Stimulated activated CD8-positive, alpha-beta memory T cell treated with anti-CD3 and anti-CD28 coated beads, Interleukin-12 subunit alpha, Interleukin-12 subunit beta, amount 100 ng/mL, for 24 hours (primary cell): ENCODE results near the gene ADGRE1.

Experiments used
- DNase-seq: peaks from one replicate; pipeline ENCODE4 v3.0.0-alpha.2; 2020; ENCODE audit errors: extremely low read depth

ADGRE1 gene

GRCh38 chr19:6877766-6878165, 9.6 kb upstream of the ADGRE1 start:
- DNase-seq, result no peak

DNA sequence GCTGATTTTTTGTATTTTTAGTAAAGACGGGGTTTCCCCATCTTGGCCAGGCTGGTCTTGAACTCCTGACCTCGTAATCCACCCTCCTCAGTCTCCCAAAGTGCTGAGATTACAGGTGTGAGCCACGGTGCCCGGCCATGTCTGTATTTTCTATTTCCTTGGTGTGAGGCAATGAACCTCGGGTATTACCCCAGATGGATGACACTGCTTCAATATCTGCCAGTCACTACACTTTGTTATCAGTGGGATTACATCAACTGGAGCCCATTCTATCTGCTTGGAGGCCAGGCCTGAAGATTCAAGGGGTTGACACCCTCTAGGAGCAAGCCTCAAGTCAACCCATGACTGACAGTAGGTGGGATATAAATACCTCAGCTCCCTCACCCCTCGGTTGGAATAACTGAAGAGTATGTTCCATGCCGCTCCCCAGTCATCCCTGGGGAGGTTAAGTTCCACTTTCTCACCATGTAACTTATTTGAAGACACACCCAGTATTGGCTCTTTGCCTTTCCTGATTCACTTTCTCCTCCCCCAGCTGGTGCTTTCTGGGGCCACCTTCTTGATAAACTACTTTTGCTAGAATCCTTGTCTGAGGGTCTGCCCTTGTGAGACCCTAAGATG, 992 bp upstream of the ADGRE1 start:
- DNase-seq, result no peak

DNA sequence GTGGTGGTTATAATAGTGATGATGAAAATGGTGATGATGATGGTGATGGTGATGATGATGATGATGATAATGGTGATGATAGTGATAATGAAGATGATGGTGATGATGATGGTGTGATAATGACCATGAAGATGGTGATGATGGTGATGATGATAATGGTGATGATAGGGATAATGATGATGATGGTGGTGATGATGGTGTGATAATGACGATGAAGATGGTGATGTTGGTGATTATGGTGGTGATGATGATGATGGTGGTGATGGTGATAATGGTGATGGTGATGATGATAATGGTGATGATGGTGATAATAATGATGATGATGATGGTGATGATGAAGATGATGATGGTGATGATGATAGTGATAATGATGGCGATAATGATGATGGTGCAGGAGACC, 1.6 kb downstream of the ADGRE1 start:
- DNase-seq, result no peak

GRCh38 chr19:6890401-6890913, 3.1 kb downstream of the ADGRE1 start:
- DNase-seq, result no peak

- DNase-seq, result no peak
Measured at GRCh38 chr19:6890938-6891337, 3.6 kb downstream of the ADGRE1 start.

GRCh38 chr19:6891761-6892385, 4.5 kb downstream of the ADGRE1 start:
- DNase-seq, result no peak

DNA sequence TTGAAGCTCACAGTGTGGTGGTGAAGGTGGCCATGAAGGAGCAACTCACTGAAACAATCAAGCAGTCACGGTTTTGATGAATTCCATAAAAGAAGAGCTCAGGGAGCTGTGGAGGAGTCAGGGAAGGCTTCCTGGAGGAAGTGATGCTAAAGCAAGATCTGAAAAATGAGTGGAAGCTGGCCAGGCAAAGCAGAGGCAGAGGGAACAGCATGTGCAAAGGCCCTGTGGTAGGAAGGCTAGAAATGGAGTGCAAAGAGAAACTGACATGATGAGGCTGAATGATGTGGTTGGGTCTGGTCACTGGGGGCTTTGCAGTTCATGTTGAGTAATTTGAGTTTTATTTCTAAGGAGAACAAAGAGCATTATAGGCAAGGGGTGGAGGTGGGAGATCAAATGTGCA, 6.9 kb downstream of the ADGRE1 start:
- DNase-seq, result no peak

DNA sequence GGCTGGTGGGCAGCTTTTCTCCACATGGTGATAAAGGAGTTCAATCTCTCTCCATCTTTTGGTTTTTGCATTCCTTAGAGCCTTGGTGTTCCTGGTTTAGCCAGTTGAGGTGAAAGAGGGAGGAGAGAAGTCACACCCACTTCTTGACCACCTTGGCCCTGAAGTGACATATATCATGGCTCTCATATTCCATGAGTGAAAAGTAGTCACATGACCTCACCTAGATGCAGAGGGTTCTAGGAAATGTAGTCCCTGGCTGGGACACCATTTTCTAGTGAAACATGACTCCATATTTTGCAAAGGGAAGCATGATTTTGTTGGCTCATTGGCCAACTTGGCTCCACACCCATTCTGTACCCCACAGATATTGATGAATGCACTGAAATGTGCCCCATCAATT, 16.1 kb downstream of the ADGRE1 start:
- DNase-seq, result no peak

DNA sequence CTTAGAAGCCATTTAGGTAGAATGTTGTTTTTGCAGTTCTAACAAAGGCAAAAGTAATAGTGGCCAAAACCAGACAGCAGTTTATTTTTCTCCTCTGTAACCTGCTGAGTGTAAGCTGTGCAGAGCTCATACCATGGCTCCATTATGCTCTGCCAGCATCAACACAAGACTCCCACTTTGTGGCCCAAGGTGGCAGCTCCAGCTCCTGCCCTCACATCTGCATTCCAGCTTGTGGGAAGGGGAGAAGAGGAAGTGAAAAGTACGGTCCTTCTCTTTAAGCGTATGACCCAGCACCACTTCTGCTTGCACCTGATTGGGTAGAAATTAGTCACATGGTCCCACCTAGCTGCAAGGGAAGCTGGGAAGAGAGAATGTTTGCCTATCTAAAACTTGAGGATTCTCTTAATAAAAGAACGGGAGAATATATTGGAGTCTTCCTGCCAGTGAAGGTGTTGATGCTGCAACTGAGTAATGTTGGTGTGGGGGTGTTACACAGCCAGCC, 19.2 kb downstream of the ADGRE1 start:
- no peak for DNase-seq

GRCh38 chr19:6911523-6911922, 24.1 kb downstream of the ADGRE1 start:
- DNase-seq, result no peak

DNA sequence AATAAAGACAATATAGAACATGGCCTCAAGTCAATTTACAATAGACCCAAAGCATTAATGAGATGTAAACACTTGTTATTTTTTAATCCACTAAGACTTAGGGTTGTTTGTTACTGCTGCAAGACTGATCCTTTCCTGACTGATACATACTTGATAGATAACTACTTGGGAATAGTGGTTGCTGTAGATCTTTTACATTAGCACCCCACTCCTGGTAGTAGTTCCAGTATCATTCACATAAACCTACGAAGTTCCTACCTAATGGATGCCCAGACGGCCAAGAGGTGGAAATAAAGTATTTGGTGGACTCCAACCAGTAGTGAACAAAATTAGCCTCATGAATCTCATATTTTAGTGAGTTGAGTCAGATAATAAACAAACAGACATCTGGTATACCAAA, 26.9 kb downstream of the ADGRE1 start:
- no peak for DNase-seq

DNA sequence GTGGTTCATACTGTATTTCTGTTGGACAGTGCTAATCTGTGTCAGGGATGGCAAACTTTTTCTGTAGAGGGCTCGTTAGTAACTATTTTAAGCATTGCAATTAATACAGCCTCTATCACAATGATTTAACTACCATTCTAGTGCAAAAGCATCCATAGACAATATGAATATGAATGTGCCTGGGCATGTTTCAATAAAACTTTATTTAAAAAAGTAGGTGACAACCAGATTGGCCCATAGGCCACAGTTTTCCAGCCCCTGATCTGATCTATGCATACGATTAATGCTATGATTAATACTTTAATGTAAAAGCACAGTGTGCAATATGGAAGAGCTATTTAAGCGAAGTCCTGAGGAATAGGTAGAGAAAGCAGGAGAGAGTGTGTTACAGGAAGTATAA, 29.6 kb downstream of the ADGRE1 start:
- no peak for DNase-seq

GRCh38 chr19:6925386-6925785, 38.0 kb downstream of the ADGRE1 start:
- DNase-seq, result no peak

DNA sequence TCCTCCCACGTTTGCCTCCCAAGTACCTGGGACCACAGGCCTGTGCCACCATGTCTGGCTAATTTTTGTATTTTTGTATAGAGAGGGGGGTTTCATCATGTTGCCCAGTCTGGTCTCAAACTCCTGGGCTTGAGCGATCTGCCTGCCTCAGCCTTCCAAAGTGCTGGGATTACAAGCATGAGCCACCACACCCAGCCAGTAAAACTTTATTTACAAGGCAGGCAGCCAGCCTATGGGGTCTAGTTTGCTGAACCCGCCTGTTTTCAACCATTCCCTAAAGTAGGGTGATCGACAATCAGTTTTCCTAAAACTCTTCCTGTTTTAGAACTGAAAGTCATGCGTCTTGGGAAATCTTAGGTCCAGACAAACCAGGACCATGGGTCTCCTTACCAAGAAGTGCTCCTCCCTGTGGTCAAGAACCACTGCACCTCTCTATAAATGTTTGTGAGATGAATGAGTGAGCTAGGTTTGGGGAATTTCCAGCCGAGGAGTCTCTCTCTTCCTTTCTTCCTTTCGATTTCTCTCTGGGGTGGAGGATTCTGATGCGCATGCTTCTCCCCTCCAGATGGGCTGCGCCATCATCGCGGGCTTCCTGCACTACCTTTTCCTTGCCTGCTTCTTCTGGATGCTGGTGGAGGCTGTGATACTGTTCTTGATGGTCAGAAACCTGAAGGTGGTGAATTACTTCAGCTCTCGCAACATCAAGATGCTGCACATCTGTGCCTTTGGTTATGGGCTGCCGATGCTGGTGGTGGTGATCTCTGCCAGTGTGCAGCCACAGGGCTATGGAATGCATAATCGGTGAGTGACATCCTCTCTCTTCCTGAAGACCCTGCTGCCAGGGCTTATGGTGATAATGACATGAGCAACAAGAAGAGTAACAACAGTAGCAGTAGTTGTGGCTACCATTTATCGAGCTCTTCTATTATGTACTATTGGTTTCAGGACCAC, 38.7 kb downstream of the ADGRE1 start:
- no peak for DNase-seq

- no peak for DNase-seq
Measured at GRCh38 chr19:6930190-6930589, 42.8 kb downstream of the ADGRE1 start.

- no peak for DNase-seq
Measured at GRCh38 chr19:6935069-6935468, 47.7 kb downstream of the ADGRE1 start.

- DNase-seq, result no peak
Measured at GRCh38 chr19:6935618-6936017, 48.2 kb downstream of the ADGRE1 start.

DNA sequence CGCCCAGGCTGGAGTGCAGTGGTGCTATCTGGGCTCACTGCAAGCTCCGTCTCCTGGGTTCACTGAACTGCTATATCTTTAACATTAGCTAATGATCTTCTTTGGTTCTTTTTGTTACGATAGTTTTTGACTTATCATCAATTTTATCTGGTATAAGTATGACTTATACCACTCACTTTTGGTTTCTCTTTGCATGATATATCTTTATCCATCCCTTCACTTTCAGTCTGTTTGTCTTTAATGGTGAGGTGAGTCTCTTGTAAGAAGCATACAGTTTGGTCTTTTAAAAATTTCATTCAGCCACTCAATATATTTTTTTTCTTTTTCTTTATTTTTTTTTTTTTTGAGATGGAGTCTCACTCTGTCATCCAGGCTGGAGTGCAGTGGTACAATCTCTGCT, 58.4 kb downstream of the ADGRE1 start:
- no peak for DNase-seq

GRCh38 chr19:6947745-6948144, 60.4 kb downstream of the ADGRE1 start:
- peak; percentile 12 for DNase-seq

GRCh38 chr19:6948884-6949283, 61.5 kb downstream of the ADGRE1 start:
- no peak for DNase-seq

DNA sequence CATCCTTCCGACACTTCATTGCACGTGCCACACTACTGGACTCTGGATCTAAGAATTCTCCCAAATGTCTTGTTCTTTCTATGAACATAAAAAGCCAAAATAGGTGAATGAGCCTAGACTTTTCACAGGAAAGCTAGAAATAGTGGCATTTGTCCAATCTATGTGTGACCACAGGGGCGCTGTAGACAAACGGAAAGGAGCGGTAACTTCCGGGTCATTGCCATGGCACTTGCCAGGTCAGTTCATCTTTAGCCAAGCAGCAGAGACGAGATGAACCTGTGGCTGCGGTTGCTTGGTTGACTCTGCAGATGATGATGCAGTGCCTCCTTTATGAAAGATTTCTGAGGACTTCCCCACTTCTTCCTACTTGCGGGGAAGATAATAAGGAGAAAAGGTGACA, 65.6 kb downstream of the ADGRE1 start:
- DNase-seq, result no peak

- no peak for DNase-seq
Measured at GRCh38 chr19:6955082-6955481, 67.7 kb downstream of the ADGRE1 start.
